Colon (tissue), 2 donors: ENCODE measurements around the gene HAVCR2.

Experiments
- FAIRE-seq: peaks from 2 replicates; lab custom pipeline; 2012; peaks lifted over from hg19 to GRCh38; lab: Jason Lieb, UNC
- donor health status: control.
- donor health status: control.

Gene HAVCR2

GRCh38 chr5:157045601-157046000 is 63.2 kb downstream of the HAVCR2 start:
- no peak for FAIRE-seq

GRCh38 chr5:157038568-157039187 is 70.2 kb downstream of the HAVCR2 start:
- FAIRE-seq: no peak
